Activated B cell treated with CpG ODN at 0.5 μM for 24 hours (primary cell): ENCODE data around the gene ABCC11. TPM values are rescaled to one million over a fixed set of nuclear protein-coding genes. Genes with fewer than 3 reads are reported as not detected.

Experiments
- ATAC-seq: fragments of 200-7000 bp; cut with Tn5 transposase; one replicate; pipeline ENCODE4 v1.10.0; 2021; ENCODE audit warnings: low read depth, mild to moderate bottlenecking, moderate library complexity
- CTCF ChIA-PET: fragments of 350-600 bp; sonication (Branson Sonifier 250); formaldehyde crosslinking; loops from one replicate; lab custom pipeline; 2021; ENCODE audit warnings: antibody characterized with exemption; lab: Charles Lee
- POLR2A ChIA-PET: fragments of 350-600 bp; sonication (Branson Sonifier 250); formaldehyde crosslinking; loops from one replicate; lab custom pipeline; 2021; ENCODE audit warnings: antibody characterized with exemption; lab: Charles Lee
- DNase-seq: peaks from one replicate; pipeline ENCODE4 v3.0.0; 2022
- H3K27ac Mint-ChIP-seq: one replicate; pipeline ENCODE4 v1.8.0; 2020; ENCODE audit warnings: mixed read lengths
- H3K27me3 Mint-ChIP-seq: one replicate; pipeline ENCODE4 v1.8.0; 2021; ENCODE audit warnings: mixed read lengths
- H3K36me3 Mint-ChIP-seq: one replicate; pipeline ENCODE4 v1.8.0; 2021; ENCODE audit warnings: low read depth, mixed read lengths
- H3K4me1 Mint-ChIP-seq: one replicate; pipeline ENCODE4 v1.8.0; 2021; ENCODE audit warnings: mixed read lengths
- H3K4me3 Mint-ChIP-seq: one replicate; pipeline ENCODE4 v1.8.0; 2020; ENCODE audit warnings: mild to moderate bottlenecking, mixed read lengths
- H3K9me3 Mint-ChIP-seq: one replicate; pipeline ENCODE4 v1.8.0; 2020; ENCODE audit warnings: mixed read lengths
- CTCF ChIP-seq: fragments of 200-600 bp; IDR thresholded peaks from one replicate; pipeline ENCODE4 v1.8.0; 2022; ENCODE audit warnings: antibody characterized with exemption, mild to moderate bottlenecking
- intact Hi-C: fragments of 100-400 bp; cut with micrococcal nuclease; formaldehyde crosslinking; loops from one replicate; pipeline ENCODE4 v1.15.1; 2024
- total RNA-seq: library from RNA; stranded (reverse); gene quantifications from 2 replicates; pipeline ENCODE4 v1.2.3, GENCODE V29; 2022

ABCC11 gene
- total RNA-seq, 1 donor from 2014 or later, result not detected

- no peak for ATAC-seq
- TF ChIP-seq CTCF, result no peak
These were observed 50.0 kb downstream of the ABCC11 start for GRCh38 chr16:48197294-48197693.

GRCh38 chr16:48194828-48195556, 52.3 kb downstream of the ABCC11 start:
- Mint-ChIP-seq H3K27ac (no peak overlapping the region), H3K4me1 (no peaks in the 10 kb centered on the region), H3K27me3 (peaks cover 11% of the 10 kb centered on the region), H3K4me3 (no peak overlapping the region), H3K9me3 (no peaks in the 10 kb centered on the region), H3K36me3 (no peaks in the 10 kb centered on the region)
- TF ChIP-seq CTCF, result no peak
- DNase-seq (no peak), ATAC-seq (no peak)
- ChIA-PET POLR2A (no interaction called here), CTCF (no interaction called here)
- intact Hi-C loops, result no loop called here

More at GRCh38 chr16:48197294-48197693, 50.0 kb downstream of the ABCC11 start:
- Mint-ChIP-seq H3K9me3 (no peaks in the 10 kb centered on the region), H3K36me3 (no peaks in the 10 kb centered on the region), H3K4me3 (no peak overlapping the region), H3K4me1 (no peaks in the 10 kb centered on the region), H3K27ac (no peak overlapping the region), H3K27me3 (peaks cover 11% of the 10 kb centered on the region)
- CTCF ChIA-PET, result no interaction called here
- intact Hi-C loops, result no loop called here
- no peak for DNase-seq
- POLR2A ChIA-PET, result no interaction called here

- ATAC-seq, result no peak
These were observed 53.5 kb downstream of the ABCC11 start for GRCh38 chr16:48193846-48194245.

GRCh38 chr16:48188449-48189102, 58.8 kb downstream of the ABCC11 start:
- no peaks in the 10 kb centered on the region for H3K9me3 Mint-ChIP-seq
- TF ChIP-seq CTCF, result no peak
- no peaks in the 10 kb centered on the region for H3K36me3 Mint-ChIP-seq
- ATAC-seq, result no peak
- no peak overlapping the region for H3K4me3 Mint-ChIP-seq
- intact Hi-C loops, result no loop called here
- H3K27me3 Mint-ChIP-seq, result no peaks in the 10 kb centered on the region
- POLR2A ChIA-PET, result no interaction called here
- CTCF ChIA-PET, result interaction anchor here (1.1 kb wide), 1 partner anchor 24 kb away, joined by 3 read pairs; no protein-coding TSS in a partner anchor
- H3K27ac Mint-ChIP-seq, result no peak overlapping the region
- no peak for DNase-seq
- peaks cover 2% of the 10 kb centered on the region for H3K4me1 Mint-ChIP-seq

More at GRCh38 chr16:48193846-48194245, 53.5 kb downstream of the ABCC11 start:
- ChIA-PET POLR2A (no interaction called here), CTCF (no interaction called here)
- H3K9me3 Mint-ChIP-seq, result no peaks in the 10 kb centered on the region
- H3K4me3 Mint-ChIP-seq, result no peak overlapping the region
- no peak for DNase-seq
- no peak for TF ChIP-seq CTCF
- H3K27me3 Mint-ChIP-seq, result peaks cover 9% of the 10 kb centered on the region
- no peak overlapping the region for H3K27ac Mint-ChIP-seq
- intact Hi-C loops, result no loop called here
- no peaks in the 10 kb centered on the region for H3K36me3 Mint-ChIP-seq
- H3K4me1 Mint-ChIP-seq, result no peaks in the 10 kb centered on the region

- no peaks in the 10 kb centered on the region for H3K36me3 Mint-ChIP-seq
- no peaks in the 10 kb centered on the region for H3K27me3 Mint-ChIP-seq
- no peak overlapping the region for H3K27ac Mint-ChIP-seq
- peaks cover 2% of the 10 kb centered on the region for H3K4me1 Mint-ChIP-seq
- no peak overlapping the region for H3K4me3 Mint-ChIP-seq
- no peaks in the 10 kb centered on the region for H3K9me3 Mint-ChIP-seq
- ChIA-PET POLR2A (no interaction called here), CTCF (no interaction called here)
- intact Hi-C loops, result no loop called here
- DNase-seq (no peak), ATAC-seq (no peak)
- no peak for TF ChIP-seq CTCF
These were observed 59.6 kb downstream of the ABCC11 start for GRCh38 chr16:48187779-48188178.
